NOMO-1 treated with dmso at 0.1 percent for 144 hours (cell line): ENCODE data around the gene APOM.

Experiments used
- DNase-seq: peaks from one replicate; lab custom pipeline; 2025; ENCODE audit not compliant: unreplicated experiment; lab: John Stamatoyannopoulos, UW

APOM gene

GRCh38 chr6:31677955-31678354 lies 22.3 kb downstream of the APOM start:
- DNase-seq = no peak

GRCh38 chr6:31680226-31681134 lies 24.8 kb downstream of the APOM start, which contains the start of gene LY6G5C:
TSS of gene LY6G5C (minus strand) at chr6:31681067. CDS start at chr6:31680373, 694 bp downstream.
- DNase-seq = peak; percentile 55

- DNase-seq = no peak
Measured at GRCh38 chr6:31681135-31681671, 25.5 kb downstream of the APOM start.

GRCh38 chr6:31683591-31683990 lies 27.9 kb downstream of the APOM start:
- DNase-seq = no peak

- no peak for DNase-seq
Measured at GRCh38 chr6:31686483-31686882, 30.8 kb downstream of the APOM start.

GRCh38 chr6:31687321-31687720 lies 31.6 kb downstream of the APOM start:
- DNase-seq = no peak

- no peak for DNase-seq
Measured at GRCh38 chr6:31687860-31688693, 32.4 kb downstream of the APOM start.

GRCh38 chr6:31689249-31690110 lies 33.8 kb downstream of the APOM start:
- no peak for DNase-seq

- DNase-seq = no peak
Measured at GRCh38 chr6:31690231-31691077, 34.8 kb downstream of the APOM start.

GRCh38 chr6:31691078-31691463 lies 35.4 kb downstream of the APOM start:
- DNase-seq = no peak

GRCh38 chr6:31691564-31692108 lies 35.9 kb downstream of the APOM start:
- no peak for DNase-seq

- no peak for DNase-seq
Measured at GRCh38 chr6:31692353-31692752, 36.7 kb downstream of the APOM start.

- DNase-seq = no peak
Measured at GRCh38 chr6:31692886-31693285, 37.2 kb downstream of the APOM start.

GRCh38 chr6:31693535-31693934 lies 37.8 kb downstream of the APOM start:
- DNase-seq = no peak

- no peak for DNase-seq
Measured at GRCh38 chr6:31697555-31697954, 41.9 kb downstream of the APOM start.

- no peak for DNase-seq
Measured at GRCh38 chr6:31700740-31701401, 45.2 kb downstream of the APOM start.

- no peak for DNase-seq
Measured at GRCh38 chr6:31701666-31702404, 46.1 kb downstream of the APOM start.

- DNase-seq = no peak
Measured at GRCh38 chr6:31702405-31702818, 46.7 kb downstream of the APOM start.
